Epithelial cell of esophagus (primary cell): Measurements from ENCODE around the gene TFPI2.
"Not testable (repeated sequence)": the region's sequence is repeated elsewhere in the genome, so short reads cannot be mapped to it uniquely, and the experiment has no call there.

Experiments used
- DNase-seq: peaks from one replicate; pipeline ENCODE4 v3.0.0; 2010; ENCODE audit warnings: low read depth
- H3K4me3 ChIP-seq: 2 replicates; pipeline ENCODE4 v1.5.1; 2011; ENCODE audit warnings: mild to moderate bottlenecking, low read length, control low read depth
- TF ChIP-seq, protein P1 (sequence below): IDR thresholded peaks from 2 replicates; pipeline ENCODE4 v1.5.1; 2011; ENCODE audit warnings: low read depth, mild to moderate bottlenecking, low read length, control low read depth, inconsistent platforms; ENCODE audit not compliant: insufficient read depth; ENCODE audit errors: missing control alignments

Gene TFPI2

DNA sequence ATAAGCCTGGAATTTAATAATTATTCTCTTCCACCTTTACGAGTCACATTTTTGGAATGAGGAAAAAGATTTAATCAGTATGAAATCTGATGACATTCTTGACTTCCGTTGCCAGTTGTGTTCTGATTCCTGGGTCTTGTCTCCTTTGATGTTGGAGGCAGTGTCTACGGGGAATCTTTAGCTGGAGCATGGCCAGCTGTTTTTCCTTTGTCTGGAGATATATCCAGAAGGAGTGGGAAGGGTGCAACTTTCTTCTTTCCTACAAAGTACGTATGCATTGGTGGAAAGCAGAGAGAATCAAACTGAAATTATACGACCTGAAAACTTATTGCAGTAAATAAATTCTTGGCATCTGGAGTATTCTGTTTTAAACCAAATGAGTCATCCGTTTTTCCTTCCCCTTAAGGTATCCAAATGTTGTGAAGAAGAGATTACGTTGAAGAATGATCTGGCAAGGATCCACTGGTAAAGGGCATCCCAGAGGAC lies 24.1 kb upstream of the TFPI2 start:
- no peak overlapping the region for H3K4me3 ChIP-seq
- TF ChIP-seq, protein P1, sequence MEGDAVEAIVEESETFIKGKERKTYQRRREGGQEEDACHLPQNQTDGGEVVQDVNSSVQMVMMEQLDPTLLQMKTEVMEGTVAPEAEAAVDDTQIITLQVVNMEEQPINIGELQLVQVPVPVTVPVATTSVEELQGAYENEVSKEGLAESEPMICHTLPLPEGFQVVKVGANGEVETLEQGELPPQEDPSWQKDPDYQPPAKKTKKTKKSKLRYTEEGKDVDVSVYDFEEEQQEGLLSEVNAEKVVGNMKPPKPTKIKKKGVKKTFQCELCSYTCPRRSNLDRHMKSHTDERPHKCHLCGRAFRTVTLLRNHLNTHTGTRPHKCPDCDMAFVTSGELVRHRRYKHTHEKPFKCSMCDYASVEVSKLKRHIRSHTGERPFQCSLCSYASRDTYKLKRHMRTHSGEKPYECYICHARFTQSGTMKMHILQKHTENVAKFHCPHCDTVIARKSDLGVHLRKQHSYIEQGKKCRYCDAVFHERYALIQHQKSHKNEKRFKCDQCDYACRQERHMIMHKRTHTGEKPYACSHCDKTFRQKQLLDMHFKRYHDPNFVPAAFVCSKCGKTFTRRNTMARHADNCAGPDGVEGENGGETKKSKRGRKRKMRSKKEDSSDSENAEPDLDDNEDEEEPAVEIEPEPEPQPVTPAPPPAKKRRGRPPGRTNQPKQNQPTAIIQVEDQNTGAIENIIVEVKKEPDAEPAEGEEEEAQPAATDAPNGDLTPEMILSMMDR = no peak
- DNase-seq = peak; percentile 56

DNA sequence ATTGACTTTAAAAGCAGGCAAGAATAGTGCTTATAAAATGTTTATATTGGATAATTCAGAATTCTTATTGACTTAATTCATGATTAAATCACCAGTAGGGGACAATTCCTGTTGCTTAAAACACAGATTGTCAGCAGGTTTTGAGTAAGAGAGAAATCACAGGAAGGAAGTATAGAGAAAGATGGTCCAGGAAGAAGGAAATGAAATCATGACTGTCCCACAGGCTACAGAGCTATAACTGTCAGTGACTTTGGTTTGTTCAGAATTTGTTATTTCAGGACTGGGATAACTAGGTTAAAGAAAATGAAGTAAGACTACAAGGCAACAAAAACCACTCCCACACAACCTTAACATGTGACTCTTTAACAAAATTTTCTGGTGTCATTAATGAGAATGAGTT lies 22.6 kb upstream of the TFPI2 start:
- DNase-seq = no peak
- no peak overlapping the region for H3K4me3 ChIP-seq
- TF ChIP-seq, protein P1 = no peak

GRCh38 chr7:93911661-93912060 lies 21.1 kb upstream of the TFPI2 start:
- H3K4me3 ChIP-seq = not testable (repeated sequence)
- DNase-seq = peak; percentile 54

DNA sequence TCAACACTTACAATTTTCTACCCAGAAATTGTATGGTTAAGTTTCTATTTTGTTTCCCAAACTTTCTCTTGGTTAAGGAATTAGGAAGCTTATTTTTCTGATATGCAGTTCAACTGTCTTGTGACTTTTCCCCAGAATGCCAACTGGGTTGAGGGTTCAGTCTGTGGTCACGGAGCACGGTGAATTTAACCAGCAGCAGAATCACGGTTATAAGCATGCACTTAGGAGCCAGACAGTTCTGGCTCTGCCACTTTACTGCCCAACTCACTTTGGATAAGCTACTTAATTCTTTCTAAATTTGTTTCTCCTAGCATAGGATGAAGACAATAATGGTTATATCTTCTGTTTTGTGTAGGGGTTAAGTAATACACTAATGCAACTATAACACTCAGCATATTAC lies 20.7 kb upstream of the TFPI2 start:
- DNase-seq, H3K4me3 ChIP-seq: not testable (repeated sequence)

DNA sequence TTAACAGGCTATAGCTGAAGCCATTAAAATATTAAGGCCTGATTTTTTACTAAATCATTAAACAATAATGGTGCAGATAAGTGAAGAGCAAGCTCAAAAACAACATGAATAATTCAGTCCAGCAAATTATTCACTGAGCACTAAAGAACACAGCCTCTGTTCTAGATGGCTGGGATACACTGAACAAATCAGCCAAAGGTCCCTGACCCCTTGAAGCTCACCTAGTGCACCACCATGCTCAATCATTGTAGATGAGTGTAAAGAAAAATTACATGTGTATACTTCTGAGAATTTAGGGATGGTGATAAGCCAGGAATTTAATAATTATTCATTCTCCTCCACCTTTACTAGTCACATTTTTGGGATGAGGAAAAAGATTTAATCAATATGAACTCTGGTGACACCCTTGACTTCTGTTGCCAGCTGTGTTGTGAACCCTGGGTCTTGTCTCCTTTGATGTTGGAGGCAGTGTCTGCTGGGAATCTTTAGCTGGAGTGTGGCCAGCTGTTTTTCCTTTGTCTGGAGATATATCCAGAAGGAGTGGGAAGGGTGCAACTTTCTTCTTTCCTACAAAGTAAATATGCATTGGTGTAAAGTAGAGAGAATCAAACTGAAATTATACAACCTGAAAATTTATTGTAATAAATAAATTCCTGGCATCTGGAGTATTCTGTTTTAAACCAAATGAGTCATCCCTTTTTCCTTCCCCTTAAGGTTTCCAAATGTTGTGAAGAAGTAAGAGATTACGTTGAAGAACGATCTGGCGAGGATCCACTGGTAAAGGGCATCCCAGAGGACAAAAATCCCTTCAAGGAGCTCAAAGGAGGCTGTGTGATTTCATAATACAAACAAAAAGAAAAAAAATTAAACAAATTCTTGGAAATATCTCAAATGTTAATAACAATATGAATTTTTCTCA lies 19.8 kb upstream of the TFPI2 start:
- TF ChIP-seq, protein P1 = no peak
- DNase-seq = no peak
- H3K4me3 ChIP-seq = no peak overlapping the region

DNA sequence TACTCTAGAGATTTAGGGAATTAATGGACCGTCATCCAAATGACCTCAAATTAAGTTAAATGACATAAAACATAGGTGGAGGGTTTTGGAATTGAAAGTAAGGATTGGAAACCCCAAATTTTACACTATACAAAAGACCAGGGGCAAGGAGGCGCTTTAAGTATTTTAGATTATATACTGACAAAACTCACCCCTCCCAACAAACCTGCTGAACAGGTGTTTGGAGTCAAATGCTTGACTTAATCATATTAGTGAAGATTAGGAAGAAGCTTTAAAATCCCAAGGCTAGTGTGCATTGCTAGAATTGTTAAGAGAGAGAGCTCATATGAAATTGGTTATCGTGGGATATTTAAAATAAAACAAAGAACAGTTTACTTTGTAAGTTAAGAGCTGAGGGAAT lies 15.7 kb upstream of the TFPI2 start, which contains the start of gene GNGT1:
GNGT1 (plus strand) TSS at position 301 of the 400 bp plus-strand sequence. CDS start 180 bp downstream, outside the sequence.
- TF ChIP-seq, protein P1 = no peak
- H3K4me3 ChIP-seq = no peak within 1 kb of the TSS
- DNase-seq = no peak

DNA sequence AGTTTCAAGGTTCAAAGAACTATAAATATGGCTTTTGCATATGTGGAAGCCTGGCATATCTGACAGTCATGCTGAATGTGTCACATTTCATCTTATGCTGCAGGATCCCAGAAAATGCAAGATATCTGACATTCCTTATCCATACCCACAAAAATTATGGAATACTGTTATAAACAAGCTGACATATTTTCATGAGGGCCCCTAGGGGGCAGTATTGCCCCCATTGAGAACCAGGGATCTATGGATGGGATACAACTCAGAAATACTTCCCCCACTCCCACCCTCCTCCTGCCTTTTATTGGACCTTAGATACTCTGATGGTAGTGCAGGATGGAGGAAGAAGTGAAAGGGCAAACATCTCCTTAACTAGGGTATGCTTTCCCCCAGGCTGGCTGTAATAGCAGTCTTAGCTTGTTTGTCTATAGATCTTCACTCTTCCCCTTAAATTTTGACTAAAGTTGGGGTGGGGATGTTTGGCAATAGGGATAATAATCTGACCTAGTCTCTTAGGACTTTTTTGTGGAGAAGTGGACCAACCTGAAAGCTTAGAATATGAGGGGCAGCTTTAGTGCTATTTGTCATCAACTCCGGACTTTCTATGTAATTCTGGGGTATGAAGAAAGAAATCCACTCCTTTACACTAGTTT lies 12.3 kb upstream of the TFPI2 start:
- H3K4me3 ChIP-seq = no peak overlapping the region
- TF ChIP-seq, protein P1 = peak; percentile 82
- DNase-seq = peak; percentile 66
